Activated gamma-delta T cell treated with Interleukin-2 at 50 U/mL for 16 hours (primary cell): ENCODE measurements around the gene GRAMD1B.

Source experiments
- DNase-seq: peaks from one replicate; pipeline ENCODE4 v3.0.0-alpha.2; 2020

The GRAMD1B gene

DNA sequence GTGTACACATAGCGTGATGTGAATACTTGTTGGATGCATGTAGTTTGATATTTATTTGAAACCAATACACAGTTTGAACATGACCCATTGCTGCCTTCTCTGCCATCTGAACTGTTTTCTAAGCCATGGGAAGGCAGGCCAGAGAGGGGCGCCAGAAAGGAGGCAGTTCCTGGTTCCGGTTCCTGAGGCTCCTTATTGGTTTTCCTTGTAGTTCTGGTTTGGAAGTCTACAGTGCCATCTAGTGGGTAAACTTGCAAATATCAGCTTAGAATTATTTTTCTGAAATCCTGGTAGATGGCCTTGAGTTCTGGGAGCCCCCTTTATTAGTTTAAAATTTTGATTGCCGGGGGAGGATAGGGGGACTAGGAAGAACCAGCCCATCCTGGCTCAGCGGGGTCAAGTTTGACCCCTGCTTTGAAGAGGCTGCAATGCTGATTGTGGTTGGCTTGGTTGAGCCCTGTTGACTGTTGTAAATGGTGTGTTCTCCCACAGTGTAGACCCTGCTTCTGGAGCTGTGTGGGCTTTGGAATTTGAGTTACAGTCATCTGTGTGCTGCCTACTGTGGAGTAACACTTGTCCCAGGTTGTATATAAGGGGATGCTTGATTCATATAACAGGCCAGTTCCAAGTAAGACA lies 48.4 kb downstream of the GRAMD1B start:
- DNase-seq: no peak

DNA sequence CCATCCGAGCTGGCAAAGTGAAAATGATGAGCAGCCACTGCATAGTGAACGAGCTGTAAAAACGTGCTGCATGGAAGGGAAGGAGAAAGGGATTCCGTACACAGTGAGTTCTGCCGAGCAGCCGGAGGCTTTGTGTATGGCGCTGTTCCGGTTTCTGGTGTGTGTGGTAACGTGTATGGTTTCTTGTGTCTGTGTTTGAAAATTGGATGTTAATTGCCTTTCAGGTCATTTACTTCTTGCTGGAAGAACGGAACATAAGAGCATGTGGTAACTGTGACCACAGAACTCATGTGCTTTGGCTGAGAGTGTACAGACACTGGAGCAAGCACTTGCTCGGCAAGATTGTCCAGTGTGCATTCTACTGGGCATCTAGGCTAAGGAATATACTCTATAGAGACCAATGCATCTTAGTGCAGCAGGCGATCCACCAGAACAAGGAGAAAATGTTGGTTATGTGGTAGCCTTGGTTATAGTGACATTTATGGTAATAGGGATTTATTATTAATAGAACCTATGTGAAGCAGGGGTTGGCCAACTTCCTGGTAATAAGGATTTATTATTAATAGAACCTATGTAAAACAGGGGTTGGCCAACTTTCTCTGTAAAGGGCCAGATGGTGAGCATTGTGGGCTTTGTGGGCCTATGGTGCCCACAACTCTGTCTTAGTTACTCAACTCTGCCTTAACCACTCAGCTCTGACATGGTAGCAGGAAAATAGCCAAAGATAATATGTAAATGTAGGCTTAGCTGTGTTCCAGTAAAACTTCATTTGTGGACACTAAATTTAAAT lies 49.2 kb downstream of the GRAMD1B start:
- DNase-seq: no peak

DNA sequence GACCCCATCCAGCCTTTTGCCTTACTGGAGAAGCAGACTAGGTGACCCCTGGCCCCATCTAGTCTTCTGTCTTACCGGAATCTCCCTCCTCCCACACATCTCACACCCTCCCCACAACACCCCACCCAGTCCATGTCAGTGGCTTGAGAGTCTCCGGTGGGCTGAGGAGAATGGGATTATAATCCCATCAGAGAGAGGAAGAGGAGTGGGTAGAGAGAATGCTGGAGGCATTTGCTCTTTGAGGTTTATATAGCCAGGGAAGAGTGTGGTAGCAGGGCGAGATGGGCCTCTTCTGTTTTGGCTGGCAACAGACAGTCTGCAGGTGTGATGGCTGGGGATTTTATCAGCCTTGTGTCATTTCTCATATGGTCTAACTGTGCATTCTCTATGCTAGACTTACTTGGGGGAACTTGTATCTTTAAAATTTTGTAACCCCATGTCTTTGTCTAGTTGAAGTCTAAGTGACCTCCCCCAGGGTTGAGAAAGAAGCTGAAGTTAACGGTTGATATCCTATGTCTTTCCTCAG lies 50.3 kb downstream of the GRAMD1B start:
- no peak for DNase-seq

DNA sequence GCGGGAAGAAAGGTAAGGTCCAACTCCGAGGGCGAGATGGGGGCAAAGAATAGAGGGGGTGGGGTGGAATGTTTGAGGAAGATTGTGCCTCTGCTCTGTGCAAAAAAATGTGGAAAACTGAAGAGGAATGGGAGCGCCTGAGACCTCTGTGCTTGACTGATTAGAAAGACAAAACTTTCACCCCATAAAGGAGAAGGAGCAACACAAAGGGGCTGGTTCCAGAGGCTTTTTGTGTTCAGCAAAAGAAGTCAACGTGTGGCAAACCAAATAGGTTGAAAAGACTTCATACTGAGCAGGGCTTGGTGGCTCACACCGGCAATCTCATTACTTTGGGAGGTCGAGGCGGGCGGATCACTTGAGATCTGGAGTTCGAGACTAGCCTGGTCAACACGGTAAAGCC lies 50.8 kb downstream of the GRAMD1B start:
- DNase-seq: no peak

DNA sequence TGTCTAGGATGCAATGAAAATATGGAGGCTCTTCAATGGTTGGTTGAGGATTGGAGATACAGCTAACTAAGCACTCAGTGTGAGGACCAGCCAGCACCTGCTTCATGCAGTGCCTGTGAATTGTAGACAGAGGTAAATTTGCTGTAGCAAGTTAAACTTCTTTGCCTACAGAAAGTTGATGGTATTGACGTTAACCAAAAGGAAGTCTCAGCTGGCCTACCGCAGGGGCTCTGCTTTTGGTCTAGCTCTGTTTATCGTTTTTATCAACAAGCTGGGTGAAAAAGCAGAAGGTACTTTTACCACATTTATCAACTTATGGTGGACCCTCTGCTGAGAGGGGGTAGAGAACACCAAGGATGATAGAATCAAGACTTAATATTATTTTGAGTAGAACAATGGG lies 51.6 kb downstream of the GRAMD1B start:
- peak; percentile 12 for DNase-seq

DNA sequence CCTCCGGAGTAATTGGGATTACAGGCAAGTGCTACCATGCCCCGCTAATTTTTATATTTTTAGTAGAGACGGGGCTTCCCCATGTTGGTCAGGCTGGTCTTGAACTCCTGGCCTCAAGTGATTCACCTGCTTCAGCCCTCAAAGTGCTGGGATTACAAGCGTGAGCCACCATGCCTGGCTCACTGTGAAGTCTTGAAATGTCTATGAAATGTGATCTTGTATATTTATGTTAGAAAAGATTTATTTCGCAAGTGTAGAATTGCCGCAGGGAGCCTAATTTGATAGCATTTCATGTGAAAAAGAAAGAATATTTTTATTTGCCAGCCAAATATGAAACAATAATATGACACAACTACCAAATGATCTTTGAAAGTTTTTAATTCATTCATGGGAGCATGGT lies 52.1 kb downstream of the GRAMD1B start:
- no peak for DNase-seq

DNA sequence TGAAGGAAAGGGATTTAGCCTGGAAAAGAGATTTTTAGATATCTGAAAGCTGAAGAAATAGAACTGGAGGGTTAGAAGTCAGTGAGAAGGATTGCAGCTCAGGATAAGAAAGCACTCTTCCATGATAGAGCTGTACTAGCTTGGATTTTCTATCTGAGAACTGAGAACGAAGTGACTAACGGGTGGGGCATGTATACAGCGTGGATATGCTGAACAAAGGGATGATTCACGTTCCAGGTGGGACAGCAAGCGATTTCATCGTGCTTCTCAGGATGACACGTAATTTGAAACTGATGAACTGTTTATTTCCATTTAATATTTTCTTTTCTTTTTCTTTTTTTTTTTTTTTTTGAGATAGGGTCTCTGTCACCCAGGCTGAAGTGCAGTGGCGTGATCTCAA lies 53.0 kb downstream of the GRAMD1B start:
- DNase-seq: no peak

DNA sequence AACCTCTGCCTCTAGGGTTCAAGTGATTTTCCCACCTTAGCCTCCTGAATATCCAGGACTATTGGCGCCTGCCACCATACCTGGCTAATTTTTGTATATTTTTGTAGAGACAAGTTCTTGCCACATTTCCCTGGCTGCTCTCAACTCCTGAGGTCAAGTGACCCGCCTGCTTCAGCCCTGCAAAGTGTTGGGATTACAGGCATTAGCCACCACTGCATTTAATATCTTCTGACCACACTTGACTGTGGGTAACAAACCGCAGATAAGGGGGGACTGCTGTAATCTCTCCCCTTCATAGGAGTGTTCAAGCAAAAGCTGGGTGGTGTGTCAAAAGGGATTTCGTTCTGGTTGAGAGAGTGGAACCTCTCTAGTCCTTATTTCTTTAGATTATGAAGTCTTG lies 53.4 kb downstream of the GRAMD1B start:
- no peak for DNase-seq

DNA sequence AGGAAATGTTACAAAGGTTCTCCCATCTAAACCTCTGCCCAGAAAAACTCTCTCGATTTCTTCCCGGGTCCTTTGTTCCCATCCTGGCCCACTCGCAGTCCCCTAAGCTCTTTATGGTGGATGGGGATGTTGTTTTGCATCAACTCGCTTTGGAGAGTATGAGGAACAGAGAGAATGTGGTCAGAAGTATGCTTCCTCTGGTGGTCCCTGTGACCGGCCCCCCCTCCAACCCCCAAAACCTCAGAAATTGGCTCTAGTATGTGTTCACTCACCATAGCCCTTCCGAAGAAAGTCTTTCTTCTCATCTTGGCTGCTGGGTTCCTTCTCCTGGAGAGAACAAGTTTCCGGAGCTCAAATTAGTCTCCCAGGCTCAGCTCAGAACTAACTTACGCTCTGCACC lies 54.4 kb downstream of the GRAMD1B start:
- no peak for DNase-seq

DNA sequence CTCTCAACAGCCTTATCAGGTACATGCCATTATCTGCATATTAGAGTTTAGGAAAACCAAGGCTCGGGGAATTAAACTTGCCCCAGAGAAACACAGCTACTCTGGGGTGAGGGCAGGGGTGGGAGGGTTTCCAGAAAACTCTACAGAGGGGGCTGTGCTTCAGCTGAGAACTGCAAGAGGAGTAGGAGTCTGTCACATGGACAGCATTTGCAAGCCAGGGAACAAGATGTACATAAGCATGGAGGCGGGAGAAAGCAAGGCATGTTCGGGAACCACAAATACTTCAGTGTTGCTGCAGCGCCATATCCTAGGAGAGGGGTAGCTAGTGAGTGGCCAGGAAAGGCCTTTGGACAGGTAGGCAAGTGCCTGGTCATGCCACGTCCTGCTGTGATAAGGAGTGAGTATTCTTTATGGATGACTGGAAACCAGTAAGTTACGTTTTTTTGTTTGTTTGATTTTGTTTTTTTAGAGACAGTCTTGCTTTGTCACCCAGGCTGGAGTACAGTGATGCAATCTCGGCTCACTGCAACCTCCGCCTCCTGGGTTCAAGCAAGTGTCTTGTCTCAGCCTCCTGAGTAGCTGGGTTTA lies 57.2 kb downstream of the GRAMD1B start:
- no peak for DNase-seq

DNA sequence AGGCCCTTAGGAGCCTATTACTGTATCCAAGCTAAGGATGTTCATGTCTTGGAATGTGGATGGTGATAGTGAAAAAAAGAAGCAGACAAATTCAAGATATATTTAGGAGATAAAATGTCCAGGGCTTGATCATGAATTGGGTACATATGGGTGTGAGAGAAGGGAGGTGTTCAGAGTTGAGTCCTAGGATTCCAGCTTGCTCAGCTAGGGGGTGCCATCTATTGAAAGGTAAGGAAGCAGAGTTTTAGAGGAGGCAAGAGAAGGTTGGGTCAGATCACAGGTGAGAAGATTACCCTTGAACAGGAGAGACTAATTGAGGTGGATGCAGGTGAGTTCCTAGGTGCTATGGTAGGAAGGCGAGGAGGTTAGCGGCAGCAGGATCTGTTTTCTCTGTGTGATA lies 60.5 kb downstream of the GRAMD1B start:
- no peak for DNase-seq

DNA sequence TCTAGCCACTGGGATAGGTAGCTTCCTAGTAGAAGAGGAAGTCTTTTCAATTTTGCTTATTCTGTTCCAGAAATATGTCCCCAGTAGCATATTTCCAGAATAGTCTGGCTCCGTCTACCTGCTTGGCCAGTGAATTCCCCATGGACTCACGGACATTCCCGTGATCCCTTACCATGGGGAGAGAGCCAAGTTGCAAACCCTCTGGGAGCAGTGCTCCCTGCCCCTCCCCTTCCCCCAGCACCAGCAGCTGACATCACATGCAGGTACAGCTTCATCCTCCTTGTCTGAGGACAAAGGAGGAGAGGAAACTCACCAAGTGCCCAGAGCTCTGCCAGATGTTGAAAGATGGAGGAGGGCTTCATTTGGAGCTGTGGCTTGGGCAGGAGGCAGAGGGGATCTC lies 61.2 kb downstream of the GRAMD1B start:
- no peak for DNase-seq

DNA sequence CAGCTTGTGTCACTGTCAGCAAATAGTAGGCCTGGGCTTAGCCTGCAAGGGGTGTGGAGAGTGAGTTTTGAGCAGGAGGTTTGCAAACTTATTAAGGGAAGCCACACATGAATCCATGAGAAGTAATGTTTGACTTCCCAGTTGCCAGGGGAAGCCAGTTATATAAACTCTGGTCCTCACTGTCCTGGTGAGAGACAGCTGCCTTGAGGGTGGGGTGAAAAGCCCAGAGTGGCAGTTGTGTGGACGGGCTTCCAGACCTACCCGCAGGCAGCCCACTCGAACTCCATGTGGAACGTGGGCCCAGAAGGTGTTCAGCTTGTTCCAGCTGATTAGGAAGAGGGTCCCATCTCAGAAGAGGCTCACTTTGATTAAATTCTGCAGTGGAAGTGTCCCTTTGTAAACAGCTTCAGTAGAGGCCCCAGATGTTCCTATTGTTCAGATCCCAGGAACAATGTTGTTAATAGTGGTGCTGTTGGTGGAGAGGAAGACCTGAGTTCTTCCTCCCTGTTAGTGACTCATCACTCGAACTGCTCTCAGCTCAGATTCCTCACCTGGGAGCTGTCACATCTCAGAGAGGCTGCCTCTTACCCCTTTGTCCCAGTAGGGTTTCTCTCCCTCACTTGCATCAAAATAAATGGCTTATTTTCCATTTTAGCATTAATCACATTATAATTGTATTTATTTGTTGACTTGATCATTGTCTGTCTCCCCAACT lies 63.4 kb downstream of the GRAMD1B start:
- no peak for DNase-seq

DNA sequence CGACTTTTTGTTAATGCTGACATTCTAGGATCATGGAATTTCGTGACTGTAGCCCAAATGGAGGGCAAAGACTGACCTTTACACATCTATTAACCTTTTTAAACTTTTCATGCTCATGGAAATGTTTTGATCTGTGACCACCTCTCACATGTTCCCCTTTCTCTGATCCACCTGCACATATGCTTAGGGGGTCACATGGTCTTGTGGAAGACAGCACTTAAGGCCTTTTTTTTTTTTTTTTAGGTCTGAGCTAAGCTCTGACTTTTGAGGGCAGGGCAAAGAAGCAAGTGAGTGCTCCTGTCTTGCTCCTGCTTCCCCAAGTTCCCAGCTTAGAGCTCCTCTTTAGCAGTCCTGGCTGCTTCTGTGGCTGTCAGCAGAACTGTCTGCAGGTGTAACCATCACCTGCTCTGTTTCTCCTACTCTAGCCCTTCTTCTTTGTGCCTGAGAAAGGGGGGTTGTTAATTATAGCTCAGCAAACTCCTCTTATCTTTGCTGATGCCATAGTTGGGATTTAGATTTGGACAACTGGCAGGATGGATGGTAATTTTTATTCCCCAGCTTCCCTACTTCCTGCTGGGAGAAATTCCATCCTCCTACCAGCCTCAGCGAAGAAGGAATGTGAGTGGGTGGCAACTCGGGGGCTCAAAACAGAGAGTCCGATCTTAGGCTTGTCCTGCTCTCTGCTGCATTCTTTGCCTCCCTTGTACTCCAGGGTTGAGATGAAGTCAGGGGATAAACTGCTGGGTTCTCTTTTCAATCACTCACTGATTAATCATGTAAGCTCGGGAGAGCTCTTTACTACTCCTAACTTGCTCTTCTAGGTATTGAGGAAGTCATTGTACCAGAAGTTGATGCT lies 64.4 kb downstream of the GRAMD1B start:
- no peak for DNase-seq

DNA sequence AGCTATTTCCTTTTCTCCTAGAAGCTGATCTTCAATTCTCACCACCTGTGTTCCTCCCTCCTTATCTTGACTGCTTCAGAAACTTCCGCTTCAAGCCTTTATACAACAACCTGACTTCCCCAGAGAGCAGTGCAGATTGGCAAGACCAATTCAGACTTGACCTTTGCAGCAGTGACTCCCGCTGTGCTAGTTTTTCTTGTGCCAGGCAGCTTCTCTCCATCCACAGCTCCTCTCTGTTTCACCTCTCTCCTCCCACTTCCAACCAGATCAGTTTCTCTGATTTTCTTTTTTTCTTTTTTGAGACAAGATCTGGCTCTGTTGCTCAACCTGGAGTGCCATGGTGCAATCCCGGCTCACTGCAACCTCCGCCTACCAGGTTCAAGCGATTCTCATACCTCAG lies 74.3 kb downstream of the GRAMD1B start:
- no peak for DNase-seq

DNA sequence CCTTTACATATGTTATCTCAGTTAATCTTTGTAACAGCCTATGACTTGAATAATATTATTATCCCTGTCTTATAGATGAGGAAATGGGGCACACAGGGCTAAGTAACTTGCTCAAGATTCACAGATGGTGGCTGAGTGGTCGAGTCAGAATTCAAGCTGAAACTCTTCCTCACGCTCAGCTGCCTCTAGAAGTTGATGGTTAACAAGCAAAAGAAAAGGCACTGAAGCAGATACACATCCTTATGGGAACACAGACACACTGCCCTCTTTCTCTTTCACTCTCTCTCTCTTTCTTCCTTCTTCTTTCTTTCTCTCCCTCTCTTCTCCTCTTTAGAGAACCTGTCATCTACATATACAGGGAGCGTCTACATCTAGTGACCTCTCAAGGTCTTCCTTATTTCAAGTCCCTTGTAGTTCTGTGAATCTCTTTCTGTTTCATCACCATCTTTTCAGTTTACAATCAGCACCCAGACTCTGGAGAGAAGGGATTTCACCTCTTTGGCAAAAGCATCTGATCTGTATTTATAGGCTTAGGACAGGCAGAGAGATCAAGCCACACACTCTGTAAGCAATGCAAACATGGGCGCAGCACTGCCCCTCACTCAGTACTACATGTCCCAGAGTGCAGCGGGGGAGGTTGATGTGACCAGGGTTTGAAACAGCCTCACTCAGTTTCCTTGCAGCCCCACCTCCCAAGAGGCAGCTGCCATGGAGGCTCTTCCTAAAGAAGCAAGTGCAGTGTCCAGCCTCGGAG lies 75.7 kb downstream of the GRAMD1B start:
- DNase-seq: no peak

DNA sequence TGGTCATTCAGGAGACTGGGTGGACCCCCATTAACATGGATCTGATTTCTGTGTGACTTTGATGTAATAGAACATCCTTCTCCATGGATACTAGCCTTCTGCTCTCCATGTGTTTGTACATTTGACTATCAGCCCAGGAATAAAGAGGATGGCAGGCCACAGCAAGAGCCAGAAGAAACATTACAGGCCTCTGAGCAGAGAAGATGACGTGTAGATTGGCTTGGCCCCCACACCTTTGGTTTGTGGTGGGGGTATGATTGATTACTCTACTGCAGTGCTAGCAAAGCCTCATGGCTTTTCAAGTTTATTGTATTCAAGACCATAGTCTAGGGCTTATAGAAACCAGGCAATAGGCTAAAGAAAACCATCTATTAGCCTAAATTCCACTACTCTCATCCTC lies 77.0 kb downstream of the GRAMD1B start:
- no peak for DNase-seq

DNA sequence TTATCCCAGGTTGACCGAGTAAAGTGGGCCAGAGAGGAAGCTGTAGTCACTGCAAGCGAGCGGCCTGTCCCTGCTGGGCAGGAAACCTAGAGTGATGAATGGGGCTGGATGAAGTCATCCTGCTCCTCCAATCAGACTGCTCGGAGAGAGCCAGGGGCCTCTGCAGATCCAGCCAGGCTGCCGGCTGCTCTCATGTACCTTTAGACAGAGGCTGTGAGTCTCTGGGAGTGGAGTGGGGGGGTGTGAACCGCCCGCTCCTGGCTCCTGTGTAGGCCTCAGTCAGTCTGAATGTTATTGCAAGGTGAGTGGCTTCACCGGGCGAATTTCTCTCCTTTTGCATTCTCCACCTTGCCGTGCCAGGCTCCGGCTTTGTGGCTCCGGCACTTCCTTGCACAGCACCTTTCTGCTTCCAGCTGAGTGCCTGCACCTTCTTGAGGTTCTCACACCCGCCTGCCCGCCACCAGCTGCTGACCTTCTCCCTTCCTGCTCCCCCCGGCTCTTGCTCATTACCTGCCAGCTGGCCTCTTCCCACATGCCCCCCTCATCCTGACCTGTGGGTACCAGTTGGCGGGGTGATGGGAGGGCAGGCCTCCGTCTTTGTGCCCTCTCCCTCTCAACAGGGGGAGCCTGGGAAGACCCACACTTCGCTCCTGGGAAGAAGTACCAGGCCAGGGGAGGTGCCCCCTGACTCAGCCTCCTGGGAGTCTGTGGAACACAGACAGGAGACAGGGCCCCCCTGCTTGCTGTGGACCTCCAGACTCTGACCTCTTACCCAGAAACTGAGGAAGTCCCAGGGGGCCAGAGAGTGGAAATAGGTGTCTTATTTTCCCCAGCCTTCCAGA lies 79.9 kb downstream of the GRAMD1B start:
- no peak for DNase-seq

DNA sequence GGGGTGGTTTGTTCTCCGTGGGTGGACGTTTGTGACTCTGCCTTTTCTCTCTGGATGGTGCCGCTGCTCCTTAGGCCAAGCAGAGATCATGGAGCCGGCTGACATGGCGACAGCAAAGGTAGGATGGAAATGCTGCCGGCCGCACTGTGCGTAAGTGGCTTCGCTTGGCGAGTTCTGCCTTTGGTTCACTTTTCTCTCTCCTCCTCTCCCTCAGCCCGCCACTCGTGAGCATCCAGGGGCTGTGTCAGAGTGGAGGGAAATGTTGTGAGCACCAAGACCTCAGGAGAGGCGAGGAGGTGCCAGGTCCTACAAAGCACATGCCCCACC lies 80.5 kb downstream of the GRAMD1B start:
- no peak for DNase-seq

DNA sequence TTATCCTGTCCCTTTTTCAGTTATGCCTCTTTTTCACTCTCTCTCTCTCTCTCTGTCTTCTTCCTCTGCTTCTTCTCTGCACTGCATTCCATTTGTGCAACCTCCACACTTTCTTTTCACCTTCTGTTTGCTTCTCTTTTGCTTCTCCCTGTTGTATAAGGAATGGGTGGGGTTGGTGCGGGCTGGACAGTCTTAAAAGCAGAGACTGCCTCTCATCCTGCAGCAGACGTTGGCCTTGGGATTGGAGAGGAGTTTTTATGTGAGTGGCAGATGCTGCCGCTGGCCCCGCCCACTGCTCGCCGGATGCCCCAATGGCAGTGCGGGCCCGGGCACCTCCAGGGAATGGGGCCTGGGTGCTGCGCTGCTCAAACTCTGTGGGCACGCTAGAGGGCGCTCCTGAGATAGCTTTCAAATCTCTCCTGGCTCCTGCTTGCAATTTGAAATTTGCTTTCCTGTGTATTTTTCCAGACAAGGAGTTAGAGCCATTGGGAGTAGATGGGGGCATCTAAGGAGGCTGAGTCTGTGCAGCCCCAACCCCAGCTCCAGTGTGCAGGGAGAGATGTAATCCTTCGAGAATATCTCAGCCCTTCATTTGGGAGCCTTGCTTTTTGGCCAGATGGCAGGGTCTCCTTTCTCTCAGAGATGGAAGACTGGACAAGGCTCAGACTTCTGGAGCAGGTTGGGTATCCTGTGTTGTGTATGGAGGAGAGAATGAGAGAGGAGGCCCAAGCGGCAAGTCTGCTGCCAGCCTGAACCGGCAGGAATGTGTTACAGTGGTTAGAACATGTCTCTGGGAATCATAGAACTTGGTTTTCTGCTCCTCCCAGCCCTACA lies 81.2 kb downstream of the GRAMD1B start:
- peak; percentile 56 for DNase-seq
